CD14-positive monocyte (primary cell): ENCODE results near the gene GRID1. TPM values are rescaled to one million over a fixed set of nuclear protein-coding genes. Genes with fewer than 3 reads are reported as not detected.

Experiments
- DNase-seq, 3 donors: peaks; one replicate each; pipeline ENCODE4 v3.0.0-alpha.2; 2011 to 2022
- H2AFZ ChIP-seq: 2 replicates; pipeline ENCODE4 v1.6.0; 2012; ENCODE audit warnings: mild to moderate bottlenecking, low read depth, low read length, inconsistent platforms; ENCODE audit not compliant: insufficient read depth, poor library complexity, severe bottlenecking
- H3K27ac ChIP-seq, 2 donors: 1 replicate in 1 of 2; 2 replicates in 1 of 2; pipeline ENCODE4 v1.5.1; 2012 to 2013; ENCODE audit warnings: low read length in 2 of 2, control low read depth in 1 of 2, inconsistent platforms in 1 of 2, low read depth in 1 of 2, mild to moderate bottlenecking in 1 of 2
- H3K27me3 ChIP-seq, 2 donors: one replicate each; pipeline versions ENCODE4 v1.6.0 to v1.6.1; 2011 to 2013; ENCODE audit warnings: low read length in 2 of 2; ENCODE audit not compliant: control insufficient read depth in 2 of 2, insufficient read depth in 2 of 2
- H3K36me3 ChIP-seq, 2 donors: replicated peaks in 1 of 2; 1 replicate in 1 of 2; 2 replicates in 1 of 2; pipeline versions ENCODE4 v1.5.1 to v1.6.1; 2012 to 2013; ENCODE audit warnings: low read length in 2 of 2, control low read depth in 1 of 2, inconsistent platforms in 1 of 2, mild to moderate bottlenecking in 1 of 2; ENCODE audit not compliant: insufficient read depth in 2 of 2, control insufficient read depth in 1 of 2
- H3K4me1 ChIP-seq, 2 donors: 1 replicate in 1 of 2; 2 replicates in 1 of 2; pipeline versions ENCODE4 v1.5.1 to v1.6.1; 2012 to 2013; ENCODE audit warnings: low read length in 2 of 2, control low read depth in 1 of 2, inconsistent platforms in 1 of 2, mild to moderate bottlenecking in 1 of 2, moderate library complexity in 1 of 2; ENCODE audit not compliant: insufficient read depth in 2 of 2, control insufficient read depth in 1 of 2
- H3K4me2 ChIP-seq: replicated peaks from 2 replicates; pipeline ENCODE3; 2012; ENCODE audit warnings: low read length, moderate library complexity, mild to moderate bottlenecking; ENCODE audit not compliant: poor library complexity, severe bottlenecking; ENCODE audit errors: extremely low read depth
- H3K4me3 ChIP-seq, 3 experiments: fragments of 200-600 bp in 1 of 3; sonication (generic) in 1 of 3; replicated peaks in 1 of 3; 1 replicate in 2 of 3; 2 replicates in 1 of 3; pipeline ENCODE4 v1.5.1; 2011 to 2013; ENCODE audit warnings: low read length in 3 of 3, mild to moderate bottlenecking in 3 of 3, control low read depth in 2 of 3, low read depth in 2 of 3, inconsistent platforms in 1 of 3, moderate library complexity in 1 of 3
- H3K79me2 ChIP-seq: 2 replicates; pipeline ENCODE4 v1.6.0; 2012; ENCODE audit warnings: mild to moderate bottlenecking, control low read depth, inconsistent platforms, low read length, moderate library complexity; ENCODE audit not compliant: insufficient read depth
- H3K9ac ChIP-seq: 2 replicates; pipeline ENCODE4 v1.6.0; 2017; ENCODE audit warnings: low read length, mild to moderate bottlenecking; ENCODE audit not compliant: insufficient read depth, poor library complexity, severe bottlenecking
- H3K9me3 ChIP-seq, 2 donors: replicated peaks in 1 of 2; 1 replicate in 1 of 2; 2 replicates in 1 of 2; pipeline versions ENCODE4 v1.5.1 to v1.6.1; 2012 to 2013; ENCODE audit warnings: low read length in 2 of 2, control low read depth in 1 of 2; ENCODE audit not compliant: control insufficient read depth in 1 of 2, insufficient read depth in 1 of 2
- H4K20me1 ChIP-seq: 2 replicates; pipeline ENCODE4 v1.6.0; 2012; ENCODE audit warnings: mild to moderate bottlenecking, low read length, control low read depth, moderate library complexity; ENCODE audit not compliant: insufficient read depth
- H3K27ac Mint-ChIP-seq, 7 donors: one replicate each; pipeline ENCODE4 v1.8.0; 2020; ENCODE audit warnings: mild to moderate bottlenecking in 7 of 7, mixed read lengths in 7 of 7, moderate library complexity in 6 of 7, inconsistent platforms in 2 of 7
- H3K27me3 Mint-ChIP-seq, 3 donors: one replicate each; pipeline ENCODE4 v1.8.0; 2021 to 2022; ENCODE audit warnings: low read depth in 3 of 3, mild to moderate bottlenecking in 3 of 3, mixed read lengths in 3 of 3, moderate library complexity in 3 of 3, inconsistent platforms in 1 of 3
- H3K36me3 Mint-ChIP-seq, 2 donors: one replicate each; pipeline ENCODE4 v1.8.0; 2020; ENCODE audit warnings: mixed read lengths in 2 of 2, inconsistent platforms in 1 of 2, mild to moderate bottlenecking in 1 of 2
- H3K4me1 Mint-ChIP-seq: one replicate; pipeline ENCODE4 v1.8.0; 2020; ENCODE audit warnings: mild to moderate bottlenecking, mixed read lengths
- H3K4me3 Mint-ChIP-seq, 2 donors: one replicate each; pipeline ENCODE4 v1.8.0; 2020; ENCODE audit warnings: mild to moderate bottlenecking in 2 of 2, mixed read lengths in 2 of 2, moderate library complexity in 1 of 2
- H3K9me3 Mint-ChIP-seq, 7 donors: one replicate each; pipeline ENCODE4 v1.8.0; 2020 to 2022; ENCODE audit warnings: mixed read lengths in 7 of 7, mild to moderate bottlenecking in 6 of 7, moderate library complexity in 6 of 7, inconsistent platforms in 2 of 7
- WGBS: methylation state at CpG from one replicate; pipeline ENCODE4 v1.1.5; 2013; ENCODE audit warnings: missing lambda C conversion rate; ENCODE audit not compliant: insufficient coverage; 5-methylcytosine and 5-hydroxymethylcytosine counted together
- intact Hi-C, 2 donors: fragments of 100-400 bp; cut with micrococcal nuclease; formaldehyde crosslinking; loops; one replicate each; pipeline versions ENCODE4 v1.15.0 to v1.15.1; 2023
- polyA plus RNA-seq, 3 donors: library from polyadenylated mRNA; depleted of rRNA in 1 of 3; unstranded in 2 of 3; stranded (reverse) in 1 of 3; fragments of 300-500 nt in 2 of 3; fragments of >200 nt in 1 of 3; fragmentation: Illumina TruSeq in 2 of 3; gene quantifications; 1 replicate in 2 of 3; 2 replicates in 1 of 3; pipeline ENCODE4 v1.2.3, GENCODE V29; 2012 to 2021
- TF ChIP-seq, protein P1 (sequence below): fragments of 200-600 bp; IDR thresholded peaks from one replicate; pipeline ENCODE4 v1.8.0; 2022; ENCODE audit warnings: antibody characterized with exemption, mild to moderate bottlenecking

Gene GRID1
- polyA plus RNA-seq, 3 donors = not detected

- no peak overlapping the region for H3K9ac ChIP-seq
- DNase-seq = no peak
- Mint-ChIP-seq H3K36me3 (no peaks in the 10 kb centered on the region), H3K4me1 (no peaks in the 10 kb centered on the region), H3K27me3 (peaks cover 9 to 14% (median 13%) of the 10 kb centered on the region in 3 donors), H3K27ac (no peak overlapping the region), H3K9me3 (no peaks in the 10 kb centered on the region), H3K4me3 (no peak overlapping the region)
- H3K4me1 ChIP-seq = no peaks in the 10 kb centered on the region
- WGBS = no CpG with 5 or more reads among the region's 1 CpG
- no peaks in the 10 kb centered on the region for H4K20me1 ChIP-seq
- intact Hi-C loops = no loop called here
- H3K27ac ChIP-seq = no peak overlapping the region
- H3K27me3 ChIP-seq = no peaks in the 10 kb centered on the region
- H3K9me3 ChIP-seq = no peaks in the 10 kb centered on the region
- H2AFZ ChIP-seq = no peak overlapping the region
- H3K79me2 ChIP-seq = no peaks in the 10 kb centered on the region
- H3K36me3 ChIP-seq = no peaks in the 10 kb centered on the region
- H3K4me2 ChIP-seq = no peak overlapping the region
- TF ChIP-seq, protein P1, sequence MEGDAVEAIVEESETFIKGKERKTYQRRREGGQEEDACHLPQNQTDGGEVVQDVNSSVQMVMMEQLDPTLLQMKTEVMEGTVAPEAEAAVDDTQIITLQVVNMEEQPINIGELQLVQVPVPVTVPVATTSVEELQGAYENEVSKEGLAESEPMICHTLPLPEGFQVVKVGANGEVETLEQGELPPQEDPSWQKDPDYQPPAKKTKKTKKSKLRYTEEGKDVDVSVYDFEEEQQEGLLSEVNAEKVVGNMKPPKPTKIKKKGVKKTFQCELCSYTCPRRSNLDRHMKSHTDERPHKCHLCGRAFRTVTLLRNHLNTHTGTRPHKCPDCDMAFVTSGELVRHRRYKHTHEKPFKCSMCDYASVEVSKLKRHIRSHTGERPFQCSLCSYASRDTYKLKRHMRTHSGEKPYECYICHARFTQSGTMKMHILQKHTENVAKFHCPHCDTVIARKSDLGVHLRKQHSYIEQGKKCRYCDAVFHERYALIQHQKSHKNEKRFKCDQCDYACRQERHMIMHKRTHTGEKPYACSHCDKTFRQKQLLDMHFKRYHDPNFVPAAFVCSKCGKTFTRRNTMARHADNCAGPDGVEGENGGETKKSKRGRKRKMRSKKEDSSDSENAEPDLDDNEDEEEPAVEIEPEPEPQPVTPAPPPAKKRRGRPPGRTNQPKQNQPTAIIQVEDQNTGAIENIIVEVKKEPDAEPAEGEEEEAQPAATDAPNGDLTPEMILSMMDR = no peak
- no peak overlapping the region for H3K4me3 ChIP-seq
These were observed 149.7 kb downstream of the GRID1 start for GRCh38 chr10:86216886-86217285.

GRCh38 chr10:86215712-86216111 lies 150.9 kb downstream of the GRID1 start:
- Histone ChIP-seq H3K27me3 (no peaks in the 10 kb centered on the region), H3K4me2 (no peak overlapping the region), H4K20me1 (no peaks in the 10 kb centered on the region), H3K27ac (no peak overlapping the region), H3K4me3 (no peak overlapping the region), H3K9me3 (no peaks in the 10 kb centered on the region), H3K4me1 (no peaks in the 10 kb centered on the region), H3K79me2 (no peaks in the 10 kb centered on the region), H3K9ac (no peak overlapping the region), H2AFZ (no peak overlapping the region), H3K36me3 (no peaks in the 10 kb centered on the region)
- no peaks in the 10 kb centered on the region for H3K36me3 Mint-ChIP-seq
- no peak overlapping the region for H3K27ac Mint-ChIP-seq
- TF ChIP-seq, protein P1 = no peak
- H3K9me3 Mint-ChIP-seq = no peaks in the 10 kb centered on the region
- 85% methylated on average over 5 of the region's 5 CpGs for WGBS
- H3K27me3 Mint-ChIP-seq = peaks cover 9 to 11% (median 9%) of the 10 kb centered on the region in 3 donors
- H3K4me3 Mint-ChIP-seq = no peak overlapping the region
- DNase-seq = no peak
- intact Hi-C loops = no loop called here
- no peaks in the 10 kb centered on the region for H3K4me1 Mint-ChIP-seq
